ENCODE data around the gene MINDY1.

MINDY1 gene

DNA sequence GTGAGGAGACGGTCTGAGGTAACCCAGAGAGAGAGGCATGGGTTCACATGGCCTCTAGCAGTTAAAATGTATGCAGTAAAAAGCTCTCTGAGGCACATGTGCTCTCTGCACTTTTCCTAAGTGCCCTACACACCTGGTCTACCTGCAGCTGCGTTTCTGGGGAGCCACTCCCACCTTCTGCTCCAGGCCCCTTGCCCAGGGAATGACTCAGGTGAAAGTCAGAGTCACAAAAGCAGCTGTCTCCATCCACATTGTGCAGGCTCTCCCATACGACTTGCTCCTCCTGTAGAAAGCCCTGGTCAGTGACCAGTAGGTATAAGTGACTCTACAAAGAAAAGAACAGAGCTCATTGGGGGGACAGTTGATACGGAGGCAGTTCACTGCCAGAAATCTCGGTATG is 8.8 kb downstream of the MINDY1 start:
- no peak for TF ChIP-seq ZFX (IDR thresholded peaks at IDR 0.05; ENCODE audit: borderline replicate concordance)
- TF ChIP-seq, protein P1, sequence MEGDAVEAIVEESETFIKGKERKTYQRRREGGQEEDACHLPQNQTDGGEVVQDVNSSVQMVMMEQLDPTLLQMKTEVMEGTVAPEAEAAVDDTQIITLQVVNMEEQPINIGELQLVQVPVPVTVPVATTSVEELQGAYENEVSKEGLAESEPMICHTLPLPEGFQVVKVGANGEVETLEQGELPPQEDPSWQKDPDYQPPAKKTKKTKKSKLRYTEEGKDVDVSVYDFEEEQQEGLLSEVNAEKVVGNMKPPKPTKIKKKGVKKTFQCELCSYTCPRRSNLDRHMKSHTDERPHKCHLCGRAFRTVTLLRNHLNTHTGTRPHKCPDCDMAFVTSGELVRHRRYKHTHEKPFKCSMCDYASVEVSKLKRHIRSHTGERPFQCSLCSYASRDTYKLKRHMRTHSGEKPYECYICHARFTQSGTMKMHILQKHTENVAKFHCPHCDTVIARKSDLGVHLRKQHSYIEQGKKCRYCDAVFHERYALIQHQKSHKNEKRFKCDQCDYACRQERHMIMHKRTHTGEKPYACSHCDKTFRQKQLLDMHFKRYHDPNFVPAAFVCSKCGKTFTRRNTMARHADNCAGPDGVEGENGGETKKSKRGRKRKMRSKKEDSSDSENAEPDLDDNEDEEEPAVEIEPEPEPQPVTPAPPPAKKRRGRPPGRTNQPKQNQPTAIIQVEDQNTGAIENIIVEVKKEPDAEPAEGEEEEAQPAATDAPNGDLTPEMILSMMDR (IDR thresholded peaks at IDR 0.05) = no peak
- no peak overlapping the region for H3K27ac ChIP-seq

GRCh38 chr1:150997126-150997872 is 9.4 kb downstream of the MINDY1 start:
- no peak overlapping the region for H3K27ac ChIP-seq
- no peak for TF ChIP-seq ZFX (IDR thresholded peaks at IDR 0.05; ENCODE audit: borderline replicate concordance)
- TF ChIP-seq, protein P1 (IDR thresholded peaks at IDR 0.05) = no peak

- TF ChIP-seq ZFX (IDR thresholded peaks at IDR 0.05; ENCODE audit: borderline replicate concordance) = no peak
- TF ChIP-seq, protein P1 (IDR thresholded peaks at IDR 0.05) = peak; percentile 93
- no peak overlapping the region for H3K27ac ChIP-seq
Measured at GRCh38 chr1:150995896-150996295, 10.8 kb downstream of the MINDY1 start.

- TF ChIP-seq, protein P1 (IDR thresholded peaks at IDR 0.05) = no peak
- no peak for TF ChIP-seq ZFX (IDR thresholded peaks at IDR 0.05; ENCODE audit: borderline replicate concordance)
- no peak overlapping the region for H3K27ac ChIP-seq
Measured at GRCh38 chr1:150995460-150995859, 11.2 kb downstream of the MINDY1 start.

- TF ChIP-seq, protein P1 (IDR thresholded peaks at IDR 0.05) = no peak
- no peak for TF ChIP-seq ZFX (IDR thresholded peaks at IDR 0.05; ENCODE audit: borderline replicate concordance)
- no peak overlapping the region for H3K27ac ChIP-seq
Measured at GRCh38 chr1:150994248-150994647, 12.5 kb downstream of the MINDY1 start.

- no peak overlapping the region for H3K27ac ChIP-seq
- TF ChIP-seq ZFX (IDR thresholded peaks at IDR 0.05; ENCODE audit: borderline replicate concordance) = no peak
Measured at GRCh38 chr1:150992626-150993025, 14.1 kb downstream of the MINDY1 start.

GRCh38 chr1:150987924-150988323 is 18.8 kb downstream of the MINDY1 start:
- H3K27ac ChIP-seq = no peak overlapping the region
- TF ChIP-seq, protein P1 (IDR thresholded peaks at IDR 0.05) = no peak
- no peak for TF ChIP-seq ZFX (IDR thresholded peaks at IDR 0.05; ENCODE audit: borderline replicate concordance)
